Fibroblast of pulmonary artery (primary cell): ENCODE measurements around the gene NEIL3.

Experiments
- DNase-seq: peaks from one replicate; pipeline ENCODE4 v3.0.0-alpha.2; 2010; ENCODE audit warnings: low read depth
- H3K4me3 ChIP-seq: replicated peaks from 2 replicates; pipeline ENCODE4 v1.5.1; 2011; ENCODE audit warnings: low read depth, mild to moderate bottlenecking, control low read depth, low read length, moderate library complexity
- TF ChIP-seq, protein P1 (sequence below): IDR thresholded peaks from 2 replicates; pipeline ENCODE4 v1.5.1; 2011; ENCODE audit warnings: mild to moderate bottlenecking, control low read depth, low read length, inconsistent platforms; ENCODE audit errors: missing control alignments

NEIL3 gene

DNA sequence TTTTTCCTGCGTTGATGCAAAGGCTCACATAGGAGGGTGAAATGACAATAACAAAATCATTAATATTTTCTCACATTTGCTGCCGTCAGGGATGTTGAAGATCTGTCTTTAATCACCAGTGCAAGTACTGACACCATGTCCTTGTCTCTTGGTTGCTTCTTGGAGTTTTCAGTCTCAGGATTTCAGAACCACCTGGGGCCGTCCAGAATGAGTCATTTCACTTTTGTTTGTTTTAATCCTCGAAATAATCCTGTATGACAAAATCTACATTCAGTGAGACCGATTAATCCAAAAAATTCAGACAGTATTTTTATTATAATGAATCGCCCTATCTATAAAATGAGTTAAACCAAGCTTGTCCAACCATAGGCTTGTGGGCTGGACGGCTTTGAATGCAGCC is 47.2 kb downstream of the NEIL3 start:
- no peak for DNase-seq
- no peak overlapping the region for H3K4me3 ChIP-seq
- TF ChIP-seq, protein P1, sequence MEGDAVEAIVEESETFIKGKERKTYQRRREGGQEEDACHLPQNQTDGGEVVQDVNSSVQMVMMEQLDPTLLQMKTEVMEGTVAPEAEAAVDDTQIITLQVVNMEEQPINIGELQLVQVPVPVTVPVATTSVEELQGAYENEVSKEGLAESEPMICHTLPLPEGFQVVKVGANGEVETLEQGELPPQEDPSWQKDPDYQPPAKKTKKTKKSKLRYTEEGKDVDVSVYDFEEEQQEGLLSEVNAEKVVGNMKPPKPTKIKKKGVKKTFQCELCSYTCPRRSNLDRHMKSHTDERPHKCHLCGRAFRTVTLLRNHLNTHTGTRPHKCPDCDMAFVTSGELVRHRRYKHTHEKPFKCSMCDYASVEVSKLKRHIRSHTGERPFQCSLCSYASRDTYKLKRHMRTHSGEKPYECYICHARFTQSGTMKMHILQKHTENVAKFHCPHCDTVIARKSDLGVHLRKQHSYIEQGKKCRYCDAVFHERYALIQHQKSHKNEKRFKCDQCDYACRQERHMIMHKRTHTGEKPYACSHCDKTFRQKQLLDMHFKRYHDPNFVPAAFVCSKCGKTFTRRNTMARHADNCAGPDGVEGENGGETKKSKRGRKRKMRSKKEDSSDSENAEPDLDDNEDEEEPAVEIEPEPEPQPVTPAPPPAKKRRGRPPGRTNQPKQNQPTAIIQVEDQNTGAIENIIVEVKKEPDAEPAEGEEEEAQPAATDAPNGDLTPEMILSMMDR: no peak

DNA sequence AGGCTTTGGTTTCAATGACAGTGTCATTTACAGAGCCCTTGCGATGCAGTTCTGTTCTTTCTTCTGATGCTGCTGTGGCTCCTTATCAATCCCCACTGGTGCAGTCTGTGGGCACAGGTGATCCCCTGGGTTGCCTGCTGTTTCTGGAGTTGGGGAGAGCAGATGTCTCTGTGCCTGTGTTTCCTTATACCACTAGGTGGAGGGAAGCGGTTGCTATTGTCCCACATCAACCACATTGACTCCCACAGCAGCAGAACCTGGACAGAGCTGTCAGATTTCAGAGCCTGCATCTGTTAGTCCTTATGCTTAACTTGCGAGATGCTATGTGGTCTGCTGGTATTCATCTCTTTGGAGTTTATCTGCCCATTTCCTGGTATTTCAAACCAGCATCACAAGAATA is 57.7 kb downstream of the NEIL3 start:
- peak; percentile 37 for DNase-seq
- no peak overlapping the region for H3K4me3 ChIP-seq
- TF ChIP-seq, protein P1: peak; percentile 42

DNA sequence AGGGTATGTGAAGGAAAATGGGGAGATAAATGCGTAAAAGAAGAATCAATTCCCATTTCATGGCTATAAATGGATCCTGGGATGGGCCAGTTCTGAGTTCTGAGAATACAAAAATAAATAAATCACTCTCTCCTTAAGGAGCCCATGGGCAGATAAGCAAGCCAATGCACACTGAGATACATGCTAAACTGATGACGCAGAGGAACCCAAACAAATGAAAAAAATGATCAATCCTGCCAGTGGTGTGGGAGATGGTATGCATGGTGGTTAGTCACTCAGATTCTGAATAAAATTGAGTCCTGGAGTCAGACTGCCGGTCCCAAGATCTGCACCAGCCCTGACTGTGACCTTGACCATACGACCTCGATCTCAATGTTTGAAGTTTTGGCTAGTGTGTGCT is 59.7 kb downstream of the NEIL3 start:
- TF ChIP-seq, protein P1: no peak

DNA sequence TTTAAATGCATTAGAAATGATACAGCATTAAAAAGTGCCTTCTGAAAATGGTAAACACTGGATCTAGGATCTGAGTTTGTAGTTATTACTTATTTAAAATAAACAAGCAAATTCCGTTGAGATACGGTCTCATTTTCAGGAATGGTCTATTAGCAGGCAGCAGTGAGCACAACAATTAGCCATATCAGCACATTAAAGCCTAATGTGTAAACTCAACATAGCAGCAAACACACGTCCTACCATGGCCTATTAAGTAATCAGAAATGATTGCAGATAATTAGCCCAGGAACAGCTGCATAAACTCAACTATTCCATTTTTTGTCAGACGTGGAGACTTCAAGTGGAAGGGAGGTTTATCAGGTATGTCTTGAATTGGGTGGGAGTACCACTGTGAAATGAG is 61.8 kb downstream of the NEIL3 start:
- DNase-seq: no peak
- no peak overlapping the region for H3K4me3 ChIP-seq
- TF ChIP-seq, protein P1: no peak

More for the DNA sequence above, 59.7 kb downstream of the NEIL3 start:
- peak; percentile 59 for DNase-seq
- H3K4me3 ChIP-seq: no peak overlapping the region

DNA sequence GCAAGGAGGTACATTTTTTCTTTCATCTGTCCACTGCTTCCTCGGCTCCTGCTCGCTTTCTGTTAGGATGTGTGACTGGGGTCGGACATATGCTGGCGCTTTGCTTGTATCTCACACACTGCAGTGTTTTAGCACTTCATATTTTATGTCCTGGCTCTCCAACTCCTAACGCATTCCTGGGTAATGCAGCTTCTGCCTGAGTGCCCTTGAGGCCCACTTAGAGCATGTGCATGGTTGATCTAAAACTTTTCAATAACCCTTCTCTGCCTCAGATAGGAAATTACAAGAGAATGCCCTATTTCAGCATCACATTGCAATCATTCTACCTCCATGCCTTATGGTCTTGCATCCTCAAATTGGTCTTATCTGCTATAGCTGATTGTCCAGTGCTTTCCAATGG is 65.3 kb downstream of the NEIL3 start:
- TF ChIP-seq, protein P1: no peak
- DNase-seq: no peak
- H3K4me3 ChIP-seq: no peak overlapping the region

DNA sequence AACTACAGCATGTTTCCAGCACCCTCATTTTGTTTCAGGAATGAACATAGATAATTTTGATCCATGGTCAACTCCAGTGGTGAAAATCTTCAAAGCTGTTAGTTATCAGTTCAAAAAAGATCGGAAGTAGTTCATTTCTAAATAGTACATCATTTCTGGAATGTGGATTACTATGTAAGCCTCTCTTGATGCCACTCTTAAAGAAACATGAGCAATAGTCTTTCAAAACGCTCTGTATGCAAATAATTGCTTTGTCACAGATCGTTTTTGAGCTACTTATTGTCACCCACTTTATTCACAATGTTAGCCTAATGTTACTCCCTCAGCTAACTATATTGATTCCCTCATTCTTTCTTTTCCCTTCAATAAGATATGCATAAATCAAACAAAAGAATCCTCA is 65.7 kb downstream of the NEIL3 start:
- DNase-seq: no peak
- TF ChIP-seq, protein P1: no peak
- H3K4me3 ChIP-seq: no peak overlapping the region

DNA sequence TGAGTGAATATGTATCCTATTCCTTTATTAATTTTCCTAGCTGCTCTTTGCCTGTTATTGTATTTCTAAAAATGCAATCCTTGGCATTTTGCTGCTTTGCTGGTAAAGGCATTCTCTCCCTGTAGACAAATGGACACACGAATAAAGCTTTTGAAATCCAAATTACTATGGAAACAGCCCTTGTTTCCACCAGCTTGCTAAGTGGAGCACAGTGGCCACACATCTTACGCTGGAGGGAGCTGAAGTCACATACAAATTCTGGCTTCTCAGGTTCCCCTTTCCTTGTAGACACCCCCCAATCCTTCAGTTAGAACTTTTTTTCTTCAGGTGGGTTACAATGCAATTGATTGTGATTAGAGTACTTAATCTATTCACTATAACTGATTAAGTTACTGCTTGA is 66.3 kb downstream of the NEIL3 start:
- DNase-seq: no peak
- H3K4me3 ChIP-seq: no peak overlapping the region
- TF ChIP-seq, protein P1: no peak
